GM18507 (cell line): ENCODE results near the gene RTL1.

Experiments
- DNase-seq: peaks from one replicate; pipeline ENCODE4 v3.0.0; 2011; ENCODE audit warnings: low read depth; ENCODE audit not compliant: insufficient read length; ENCODE audit errors: extremely low spot score
- FAIRE-seq: peaks from 2 replicates; lab custom pipeline; 2011; peaks lifted over from hg19 to GRCh38; lab: Jason Lieb, UNC

RTL1 gene

DNA sequence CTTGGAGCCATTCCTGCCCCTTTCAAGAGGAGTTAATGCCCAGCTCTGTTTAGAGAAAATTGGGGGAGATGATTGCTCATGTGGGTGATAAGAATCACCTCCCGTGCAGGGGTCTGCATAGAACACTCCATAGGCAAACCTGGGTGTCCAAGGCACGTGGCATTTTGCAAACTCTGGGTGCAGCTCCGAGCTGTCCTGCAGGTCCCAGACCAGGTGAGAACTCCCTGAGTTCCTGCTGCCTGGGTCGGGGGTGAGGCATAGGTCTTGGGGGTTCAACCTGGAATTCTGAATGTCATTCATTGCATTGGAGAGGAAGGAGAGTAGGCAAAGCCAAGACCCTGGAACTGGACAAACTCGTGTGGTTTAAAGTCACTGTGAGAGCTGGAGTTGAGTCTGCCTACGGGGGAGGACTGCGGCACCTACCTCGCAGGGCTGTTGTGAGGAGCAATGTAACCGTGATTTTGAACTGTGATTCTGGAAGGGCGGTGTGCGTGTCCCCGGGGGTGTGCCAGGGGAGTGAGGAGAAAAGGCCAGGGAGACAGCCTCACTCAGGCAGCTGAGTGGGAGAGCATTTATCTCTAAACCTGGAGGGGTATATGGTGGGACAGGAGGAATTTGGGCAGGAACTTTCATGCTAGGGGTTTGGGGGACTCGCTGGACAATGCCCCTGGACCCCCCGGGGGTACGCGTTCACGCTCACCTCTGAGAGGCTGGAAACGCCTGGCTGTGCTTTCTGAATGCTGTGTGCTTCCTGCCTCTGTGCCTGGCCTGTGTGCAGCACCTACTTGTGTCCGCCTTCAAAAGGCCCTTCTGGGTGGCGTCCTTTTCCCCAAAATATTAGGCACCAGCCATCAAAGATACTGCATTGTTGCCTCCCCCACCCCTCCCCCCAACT lies 47.2 kb downstream of the RTL1 start:
- no peak for DNase-seq
- FAIRE-seq: no peak

DNA sequence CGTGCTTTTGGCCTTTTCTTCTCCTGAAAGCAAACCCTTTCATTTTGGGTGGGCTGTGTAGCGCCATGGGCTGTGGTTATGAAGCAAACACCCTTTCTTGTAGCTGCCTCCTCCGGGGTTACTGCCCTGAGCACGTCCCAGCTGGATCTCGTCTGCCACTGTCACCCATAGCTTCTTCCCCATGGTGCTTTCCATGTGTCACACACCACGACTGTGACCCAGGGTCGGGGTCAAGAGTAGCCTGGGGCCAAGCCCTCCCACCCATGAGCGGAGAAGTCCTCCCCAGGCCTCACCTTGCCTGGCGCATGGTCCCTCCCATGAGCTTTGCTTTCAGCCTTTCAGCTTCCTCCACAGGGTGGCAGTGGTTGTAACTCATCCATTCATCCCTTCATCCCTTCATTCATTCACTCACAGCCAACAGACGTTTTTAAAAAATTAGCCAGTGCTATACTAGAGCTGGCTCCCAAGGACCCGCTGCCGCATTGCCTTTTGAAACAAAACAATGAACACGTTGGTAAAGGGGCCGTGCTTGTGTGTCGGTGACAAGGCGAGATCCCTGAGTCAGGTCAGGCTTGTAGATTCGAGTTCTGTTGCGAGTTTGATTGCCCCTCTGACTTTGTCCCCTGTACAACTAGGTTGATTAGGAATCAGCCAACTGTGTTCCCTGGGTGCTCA lies 48.1 kb downstream of the RTL1 start:
- DNase-seq: no peak

DNA sequence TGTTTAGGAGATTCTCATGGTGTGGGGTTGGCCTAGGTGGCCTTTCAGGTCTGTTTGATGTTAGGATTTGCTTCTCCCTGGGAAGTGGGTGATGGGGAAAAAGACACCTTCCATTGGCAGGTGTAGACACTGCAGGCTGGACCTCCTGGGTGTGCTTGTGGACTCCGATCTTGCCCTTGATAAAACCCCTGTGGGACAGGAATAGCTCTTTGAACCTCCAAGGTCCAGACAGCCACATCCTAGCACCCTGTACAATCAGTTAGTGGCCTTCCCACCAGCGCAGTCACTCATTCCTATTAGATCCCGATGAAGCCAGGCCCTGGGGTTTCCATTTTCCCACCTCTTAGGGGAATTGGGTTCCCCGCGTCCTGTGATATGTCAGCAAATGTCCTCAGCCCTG lies 49.1 kb downstream of the RTL1 start:
- FAIRE-seq (no peak), DNase-seq (no peak)

More for the DNA sequence above, 48.1 kb downstream of the RTL1 start:
- no peak for FAIRE-seq

DNA sequence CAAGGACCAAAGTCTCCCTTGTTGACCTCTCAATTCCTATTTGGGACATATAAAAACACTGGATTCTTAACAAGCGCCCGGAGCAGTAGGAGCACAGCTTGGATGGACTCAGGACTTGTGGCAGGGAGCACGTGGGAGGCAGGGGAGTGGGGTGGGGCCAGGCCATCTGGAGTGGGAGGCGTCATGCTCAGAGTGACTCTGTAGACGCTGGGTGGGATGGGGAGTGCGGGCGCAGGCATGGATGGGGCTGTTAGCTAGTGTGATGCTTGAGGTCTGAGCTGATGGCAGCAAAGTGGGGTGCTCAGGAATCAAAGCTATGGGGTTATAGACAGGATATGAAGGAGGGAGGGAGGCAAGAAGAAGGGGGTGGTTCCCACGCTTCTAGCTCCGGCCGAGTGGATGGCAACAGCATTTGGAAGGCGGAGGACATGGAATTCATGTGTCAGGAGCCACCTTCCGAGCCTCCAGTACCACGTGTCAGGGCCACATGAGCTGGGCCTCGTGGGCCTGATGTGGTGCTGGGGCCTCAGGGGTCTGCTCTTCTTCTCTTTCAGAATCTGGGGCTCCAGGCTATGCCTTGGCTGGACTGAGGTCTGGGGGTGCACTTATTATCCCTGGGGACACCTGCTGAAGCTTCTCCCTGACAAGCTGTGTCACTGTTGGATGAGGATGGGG lies 51.4 kb downstream of the RTL1 start:
- DNase-seq (no peak), FAIRE-seq (no peak)

DNA sequence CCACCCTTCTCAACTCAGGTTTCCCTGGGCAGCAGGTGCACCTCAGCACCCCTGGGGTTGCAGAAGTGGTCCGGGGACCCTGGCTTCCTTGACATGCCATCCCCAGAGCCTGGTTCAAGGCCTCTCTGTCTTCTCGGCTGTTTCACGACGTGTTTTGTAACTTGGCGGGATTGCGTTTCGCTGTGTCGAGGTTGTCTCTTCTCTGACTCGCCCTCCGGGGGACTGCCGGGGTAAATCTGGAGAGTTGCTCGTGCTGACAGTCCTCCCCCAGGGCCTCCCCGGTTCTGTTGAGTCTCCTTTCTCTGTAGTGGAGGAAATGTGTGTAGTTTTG lies 52.0 kb downstream of the RTL1 start:
- DNase-seq (no peak), FAIRE-seq (no peak)

DNA sequence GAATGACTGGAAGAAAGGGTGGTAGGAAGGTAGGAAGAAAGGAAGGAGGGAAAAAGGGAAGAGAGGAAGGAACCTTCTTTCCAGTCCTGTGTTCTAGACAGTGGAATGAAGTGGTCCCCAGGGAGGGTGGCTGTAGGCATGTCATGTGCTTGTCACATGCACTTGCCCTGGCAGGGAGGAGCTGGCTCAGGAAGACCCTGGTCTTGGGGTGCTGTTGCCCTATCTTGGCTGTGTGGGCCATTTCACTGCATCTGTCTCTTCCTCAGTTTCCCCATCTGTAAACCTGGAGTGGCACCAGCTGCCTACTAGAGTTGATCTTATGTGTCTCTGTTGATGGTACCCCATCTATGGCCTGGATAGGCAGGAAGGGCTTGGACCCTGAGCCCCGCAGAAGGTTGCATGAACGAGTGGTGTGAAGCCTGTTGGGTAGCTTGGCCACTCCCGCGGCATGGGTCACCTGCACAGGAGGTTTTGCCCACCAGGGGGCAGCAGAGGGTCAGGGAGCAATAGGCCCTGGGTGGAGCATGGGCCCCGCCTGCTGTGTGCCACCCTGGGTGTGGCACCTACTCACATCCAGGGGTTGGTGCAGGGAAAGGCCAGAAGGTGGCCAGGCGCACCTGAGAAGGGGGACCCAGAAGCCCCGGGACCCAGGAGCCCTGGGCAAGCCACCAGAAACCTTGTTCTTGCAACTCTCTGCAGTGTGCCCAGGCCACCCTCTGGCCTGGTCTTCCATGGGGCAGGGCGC lies 52.5 kb downstream of the RTL1 start:
- peak; percentile 24 for FAIRE-seq
- peak; percentile 51 for DNase-seq

DNA sequence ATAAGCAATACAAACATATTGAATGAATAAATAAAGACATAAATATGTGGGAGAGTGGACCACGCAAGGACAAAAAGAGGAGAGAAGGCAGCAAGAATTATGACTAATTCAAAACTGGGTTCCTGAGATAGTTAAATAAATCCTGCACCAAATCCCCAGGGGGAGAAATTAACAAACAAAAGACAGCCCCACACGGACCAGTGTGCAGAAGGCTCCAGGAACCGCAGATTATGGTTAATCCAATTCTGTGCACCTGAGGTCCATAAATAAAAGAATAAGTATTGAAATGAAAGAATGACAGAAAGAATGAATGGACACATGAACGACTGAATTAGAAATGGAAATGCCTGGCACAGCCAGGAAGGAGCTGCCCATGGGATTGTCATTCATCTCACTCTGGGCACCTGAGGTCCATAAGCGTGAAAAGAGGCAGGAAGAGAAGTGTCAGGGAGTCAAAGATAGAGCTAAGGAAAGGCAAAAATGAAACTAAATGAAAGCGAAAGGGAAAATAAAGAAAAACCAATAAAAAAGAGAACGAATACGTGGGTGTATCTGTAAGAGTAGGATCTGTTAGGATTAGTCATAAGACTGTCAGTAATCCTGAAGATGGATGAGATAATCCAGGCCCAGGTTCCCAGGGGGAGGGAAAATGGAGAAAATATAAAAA lies 54.3 kb downstream of the RTL1 start:
- DNase-seq: no peak
- FAIRE-seq: no peak

DNA sequence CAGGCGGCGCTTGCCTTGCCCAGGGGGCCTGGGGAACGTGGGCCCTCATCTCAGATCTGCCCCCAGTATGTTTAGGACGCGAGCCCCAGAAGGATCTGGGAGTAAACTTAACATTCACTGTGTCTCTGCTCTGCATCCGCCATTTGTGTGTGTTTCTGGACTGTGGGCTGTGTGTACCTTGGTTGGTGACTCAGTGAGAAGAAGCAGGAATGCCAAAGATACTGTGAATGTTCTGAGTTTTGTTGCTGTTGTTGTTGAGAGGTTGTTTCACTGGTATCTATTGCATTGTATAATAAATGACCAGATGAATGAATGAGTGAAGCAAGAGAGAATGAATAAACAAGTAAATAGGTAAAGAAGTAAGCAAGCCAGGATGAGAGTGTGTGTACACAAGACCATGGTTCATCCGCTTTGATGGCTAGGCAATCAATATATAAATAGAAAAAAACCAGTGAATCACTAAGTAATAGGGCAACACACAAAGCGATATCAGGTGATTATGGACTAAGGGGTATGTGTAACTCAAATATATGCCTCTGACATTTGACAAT lies 57.1 kb downstream of the RTL1 start:
- FAIRE-seq (no peak), DNase-seq (no peak)

DNA sequence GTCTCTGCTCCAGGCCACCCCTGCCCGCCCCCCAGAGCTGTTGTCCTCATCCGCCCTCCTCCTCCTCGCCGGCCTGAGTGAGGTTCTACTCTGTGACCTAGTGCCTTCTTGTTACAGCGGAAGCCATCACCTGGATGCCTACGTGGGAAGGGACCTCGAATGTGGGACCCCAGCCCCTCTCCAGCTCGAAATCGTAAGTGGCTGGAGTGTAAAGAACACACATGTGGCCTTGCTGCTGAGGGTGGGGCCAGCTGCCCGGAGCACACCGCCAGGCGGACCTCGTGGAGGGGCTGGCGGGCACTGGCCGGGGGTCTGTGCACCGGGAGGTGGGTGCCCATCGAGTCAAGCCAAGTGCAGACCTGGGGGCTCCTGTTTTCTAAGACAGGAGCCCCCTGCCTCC lies 58.2 kb downstream of the RTL1 start:
- FAIRE-seq: no peak

DNA sequence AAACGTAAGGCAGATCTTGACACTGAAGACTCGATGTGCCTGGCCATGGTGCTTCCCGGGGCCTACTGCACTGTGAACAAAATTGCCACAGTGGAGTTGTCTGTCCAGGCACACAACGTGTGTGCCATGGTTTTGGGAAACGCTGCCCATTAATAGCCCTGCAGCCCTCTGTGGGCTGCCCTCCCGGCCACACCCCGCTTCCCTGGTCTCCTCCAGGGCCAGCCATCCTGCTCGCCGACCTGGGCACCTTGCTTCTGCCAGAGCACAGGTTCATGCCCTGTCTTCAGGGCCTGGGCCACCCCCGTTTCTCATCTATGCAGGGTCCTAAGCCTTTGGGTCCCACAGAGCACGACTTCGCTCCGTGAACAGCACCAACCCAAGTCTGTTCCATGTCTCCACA lies 58.7 kb downstream of the RTL1 start:
- FAIRE-seq (no peak), DNase-seq (no peak)

More for the DNA sequence above, 58.2 kb downstream of the RTL1 start:
- DNase-seq: no peak

DNA sequence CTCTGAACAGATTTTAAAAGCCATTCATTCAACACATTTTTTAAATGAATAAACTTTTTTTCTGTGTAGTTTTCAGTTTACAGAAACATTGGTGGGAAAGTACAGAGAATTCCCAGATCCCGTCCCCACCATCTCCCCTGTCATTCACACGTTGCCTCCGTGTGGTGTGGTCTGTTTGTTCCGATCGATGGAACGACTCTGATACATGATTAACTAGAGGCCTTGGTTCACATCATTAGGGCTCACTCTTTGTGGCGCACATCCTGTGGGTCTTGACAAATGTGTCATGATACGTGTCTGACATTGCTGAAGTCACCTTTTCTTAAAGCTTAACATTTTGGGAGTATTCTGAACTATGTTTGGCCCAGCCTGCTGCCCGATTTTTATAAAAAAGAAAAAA lies 59.1 kb downstream of the RTL1 start:
- no peak for FAIRE-seq

DNA sequence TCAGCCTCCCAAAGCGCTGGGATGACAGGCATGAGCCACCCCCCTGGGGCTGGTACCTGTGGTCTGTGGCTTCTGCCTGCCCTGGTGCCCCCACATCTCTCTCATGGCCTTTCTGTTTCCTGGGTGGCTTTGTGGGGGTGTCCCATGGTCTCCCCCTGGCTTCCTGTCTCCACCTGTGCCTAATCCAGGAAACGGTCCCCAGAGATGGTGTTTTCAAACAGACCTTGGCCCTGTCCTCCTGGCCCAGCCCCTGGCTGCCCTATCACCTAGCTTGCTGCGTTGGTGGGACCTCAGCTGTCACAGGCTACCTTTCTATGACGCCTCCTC lies 59.5 kb downstream of the RTL1 start:
- DNase-seq (no peak), FAIRE-seq (no peak)

More for the DNA sequence above, 59.1 kb downstream of the RTL1 start:
- no peak for DNase-seq

DNA sequence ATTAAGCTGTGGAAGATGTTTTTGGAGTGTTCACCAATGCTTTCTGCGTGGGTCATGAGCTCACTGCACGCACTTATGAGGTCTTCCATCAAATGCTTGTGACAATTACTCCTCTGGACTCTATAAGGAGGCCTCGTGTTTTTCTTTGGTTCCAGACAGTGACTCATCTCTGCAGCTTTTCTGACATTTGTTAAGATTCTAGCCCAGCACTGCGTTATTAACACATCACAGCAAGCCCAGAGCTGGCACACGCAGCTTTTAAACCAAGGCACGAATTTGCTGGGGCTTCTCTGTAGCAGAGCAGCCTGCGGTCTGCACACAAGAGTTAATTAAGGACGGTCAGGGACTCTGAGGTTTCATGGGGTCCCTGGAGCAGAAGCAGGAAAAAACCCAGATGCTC lies 60.7 kb downstream of the RTL1 start:
- FAIRE-seq: no peak
- DNase-seq: no peak

DNA sequence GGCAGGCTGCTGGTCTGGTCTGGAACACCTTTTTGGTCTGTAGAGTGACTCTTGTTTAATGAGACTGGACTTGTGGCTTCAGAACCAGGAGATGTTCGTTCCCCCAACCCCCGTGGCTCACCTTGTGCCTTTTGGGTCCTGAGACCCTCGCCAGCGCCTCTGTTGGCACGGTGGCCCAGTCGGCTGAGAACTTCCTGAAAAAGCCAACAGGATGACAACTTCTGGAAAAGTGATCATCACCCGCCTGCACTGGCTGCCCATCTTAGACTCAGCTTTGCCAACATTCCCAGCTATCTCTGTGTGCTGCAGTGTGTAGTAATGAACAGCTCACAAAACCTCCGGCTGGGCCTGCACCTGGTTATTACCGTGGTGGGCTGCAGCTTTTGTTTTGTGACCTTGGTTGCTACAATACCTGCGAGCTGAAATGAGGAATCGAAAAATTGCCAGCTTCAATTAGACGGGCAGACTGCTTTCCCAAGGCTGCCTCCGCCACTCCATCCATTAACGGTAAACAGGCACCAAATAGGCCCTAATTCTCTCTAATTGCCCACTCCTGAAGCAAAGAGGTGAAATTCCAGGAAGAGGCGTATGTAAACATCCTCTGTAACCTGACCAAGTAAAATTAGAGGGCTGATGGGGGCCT lies 61.6 kb downstream of the RTL1 start:
- no peak for DNase-seq
- FAIRE-seq: no peak

DNA sequence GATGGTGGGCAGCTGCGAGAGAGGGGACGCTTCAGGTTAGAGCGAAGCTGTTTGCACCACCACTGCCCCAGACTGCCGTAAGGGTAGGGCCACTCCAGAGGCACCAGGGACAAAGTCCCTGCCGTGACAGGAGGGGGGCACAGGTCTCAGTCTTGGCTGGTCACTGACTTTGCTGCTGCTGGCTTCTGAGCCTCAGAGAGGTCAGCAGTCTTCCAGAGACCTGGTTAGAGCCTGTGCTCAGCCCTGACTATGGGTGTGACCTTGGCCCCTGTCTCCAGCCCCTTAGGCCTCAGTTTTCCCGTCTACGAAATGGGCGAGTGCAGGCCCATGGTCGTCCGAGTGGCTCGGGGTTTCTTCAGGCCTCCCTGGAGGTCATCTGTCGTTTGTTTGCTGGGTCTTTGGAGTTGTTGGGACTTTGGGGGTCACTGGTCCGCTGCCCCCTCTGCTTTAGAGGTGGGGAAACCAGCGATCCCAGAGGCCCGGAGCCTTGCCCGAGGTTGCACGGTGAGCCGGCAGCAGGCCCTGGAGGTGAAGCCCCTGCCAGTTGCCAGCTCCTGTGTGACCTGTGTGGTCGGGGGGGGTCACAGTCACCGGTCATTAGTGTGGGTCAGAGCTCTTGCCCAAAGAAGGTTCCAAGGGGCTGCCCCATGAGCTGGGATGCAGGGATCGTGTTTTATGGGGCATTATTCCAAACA lies 62.3 kb downstream of the RTL1 start:
- no peak for DNase-seq
- FAIRE-seq: no peak

DNA sequence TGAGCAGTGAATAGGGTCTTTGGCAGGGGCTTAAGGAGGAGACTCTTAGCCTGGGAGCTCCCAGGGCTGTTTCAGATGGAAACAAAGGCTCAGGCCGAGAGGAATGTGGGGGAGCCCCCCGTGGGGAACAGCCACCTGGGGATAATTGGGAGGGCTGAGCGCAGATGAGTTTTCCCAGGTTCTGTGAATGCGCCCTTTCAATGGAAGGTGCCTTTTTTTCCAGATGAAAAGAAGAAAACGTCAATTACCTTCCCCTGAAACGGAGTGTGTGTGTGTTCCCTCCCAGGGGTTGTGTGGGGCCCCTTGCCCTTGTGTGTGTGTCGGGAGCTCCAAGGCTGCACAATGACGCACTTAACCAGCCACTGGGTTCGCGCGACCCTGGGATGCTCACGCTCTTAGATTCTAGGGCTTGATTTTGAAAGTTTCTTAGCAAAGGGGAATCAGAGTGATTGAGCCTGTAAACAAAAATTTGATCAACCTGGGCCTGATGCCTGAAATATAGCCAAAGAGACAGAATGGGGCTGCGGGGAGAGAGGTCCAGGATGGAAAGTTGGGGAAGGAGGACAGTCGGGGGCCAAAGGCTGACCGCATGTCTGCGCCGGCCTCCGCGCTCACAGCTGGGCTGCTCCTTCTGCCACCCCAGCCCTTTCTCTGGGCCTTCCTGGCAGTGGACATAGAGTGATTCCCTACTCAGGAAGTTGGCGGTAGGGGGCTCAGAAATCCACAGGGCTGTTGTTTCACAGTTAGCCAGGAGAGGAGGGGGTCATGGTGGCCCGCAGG lies 63.0 kb downstream of the RTL1 start:
- FAIRE-seq: no peak
- DNase-seq: no peak

DNA sequence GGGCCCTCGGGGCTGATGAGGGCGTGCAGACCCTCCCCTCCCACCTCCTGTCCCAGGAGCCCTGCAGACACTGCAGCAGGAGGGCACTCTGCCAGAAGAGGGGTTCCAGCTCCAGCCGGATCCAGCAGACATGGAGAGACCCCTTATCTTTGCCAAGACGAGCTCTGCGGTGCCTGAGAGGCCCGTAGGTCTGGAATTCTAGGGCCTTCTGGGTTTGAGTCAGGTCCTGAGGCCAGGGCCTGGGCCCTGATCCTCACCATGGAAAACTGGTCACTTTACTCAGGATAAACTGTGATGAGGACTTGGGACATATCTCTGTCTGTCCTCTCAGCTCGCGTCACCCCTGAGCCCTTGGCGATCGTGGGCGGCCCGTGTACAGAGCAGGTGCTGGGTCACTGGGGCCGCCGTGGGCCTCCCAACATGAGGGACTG lies 63.8 kb downstream of the RTL1 start:
- no peak for DNase-seq
- no peak for FAIRE-seq

DNA sequence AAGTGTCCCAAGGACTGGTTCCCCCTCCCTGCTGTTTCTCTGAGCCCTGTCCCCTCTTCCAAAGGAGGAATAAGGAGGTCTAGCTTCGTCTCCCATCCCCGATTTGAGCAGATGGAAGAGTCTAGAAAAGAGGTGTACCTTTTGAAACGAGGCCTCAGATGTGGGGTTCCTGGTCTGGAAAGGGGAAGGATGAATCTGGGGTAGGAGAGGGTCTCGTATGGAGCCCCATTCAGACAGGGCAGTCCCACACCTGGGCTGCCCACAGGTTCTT lies 64.3 kb downstream of the RTL1 start:
- FAIRE-seq: no peak

More for the DNA sequence above, 64.3 kb downstream of the RTL1 start:
- DNase-seq: no peak
